NCI-H1092 treated with DMSO at 0.1 percent for 48 hours (cell line): ENCODE results near the gene CCDC127.
"Not testable (repeated sequence)": the region's sequence is repeated elsewhere in the genome, so short reads cannot be mapped to it uniquely, and the experiment has no call there.

Experiments
- DNase-seq: peaks from one replicate; lab custom pipeline; 2025; lab: John Stamatoyannopoulos, UW

The CCDC127 gene

DNA sequence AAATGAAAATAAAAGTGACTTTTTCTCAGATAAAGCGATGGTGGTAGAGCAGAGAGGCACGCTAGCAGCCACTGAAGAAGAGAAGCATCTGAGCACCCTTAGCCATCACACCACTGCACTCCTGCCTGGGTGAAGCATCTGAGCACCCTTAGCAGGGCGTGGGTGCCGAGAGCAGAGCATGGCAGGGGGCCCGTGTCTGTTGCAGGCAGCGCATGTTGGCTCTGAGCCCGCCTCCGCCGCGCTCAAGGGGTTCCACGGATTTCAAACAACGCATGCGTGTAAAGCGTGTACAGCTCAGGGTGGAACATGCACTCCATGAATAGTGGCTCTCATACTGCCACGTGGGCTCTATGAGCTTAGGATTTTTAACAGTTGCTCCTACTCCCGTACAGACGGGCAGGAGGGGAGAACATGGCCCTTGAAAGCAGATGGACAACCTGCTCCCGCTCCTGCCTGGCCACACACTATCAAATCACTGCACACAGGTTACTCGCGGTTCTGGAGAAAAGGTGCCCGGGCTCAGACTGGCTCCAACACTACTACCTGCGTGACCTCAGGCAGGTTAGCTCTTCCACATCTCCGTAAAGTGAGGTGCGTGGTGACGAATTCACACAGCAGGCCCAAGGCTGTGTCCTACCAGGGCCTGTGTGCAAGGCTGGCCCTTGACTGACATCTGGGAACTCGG lies 14.6 kb downstream of the CCDC127 start:
- DNase-seq, result no peak

DNA sequence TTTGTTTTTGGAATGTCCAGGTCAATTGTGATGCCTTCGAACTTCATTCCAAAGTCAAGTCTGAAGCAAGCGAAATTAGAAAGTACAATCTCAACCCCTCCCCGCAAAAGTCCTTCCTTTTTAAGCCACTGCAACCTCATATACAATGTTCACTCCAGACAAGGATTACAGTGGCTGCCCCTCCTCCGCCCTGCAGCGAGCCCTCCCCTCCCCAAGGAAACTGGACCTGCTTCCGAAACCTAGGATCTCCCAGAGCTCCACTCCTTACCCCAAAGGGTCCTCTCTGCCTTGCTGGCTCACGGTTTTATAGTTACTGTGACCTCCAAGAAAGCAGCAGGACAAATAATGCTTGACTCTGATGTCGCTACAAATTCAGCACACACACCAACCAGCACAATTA lies 16.3 kb downstream of the CCDC127 start:
- no peak for DNase-seq

DNA sequence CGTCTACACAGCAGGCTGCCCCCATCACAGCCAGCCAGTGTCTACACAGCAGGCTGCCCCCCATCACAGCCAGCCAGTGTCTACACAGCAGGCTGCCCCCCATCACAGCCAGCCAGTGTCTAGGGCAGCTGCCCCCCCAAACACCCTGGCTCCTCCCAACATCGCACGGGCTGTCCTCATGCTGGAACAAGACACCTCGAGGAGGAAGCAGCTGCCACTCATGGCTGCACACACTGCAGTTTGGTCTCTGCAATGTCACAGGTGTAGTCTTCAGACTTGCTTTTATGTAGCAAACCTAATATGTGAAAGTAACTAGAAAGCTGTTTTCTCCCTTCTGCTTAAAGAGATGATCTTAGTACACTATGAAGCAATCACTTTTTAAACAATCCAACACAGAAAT lies 17.0 kb downstream of the CCDC127 start:
- no peak for DNase-seq

DNA sequence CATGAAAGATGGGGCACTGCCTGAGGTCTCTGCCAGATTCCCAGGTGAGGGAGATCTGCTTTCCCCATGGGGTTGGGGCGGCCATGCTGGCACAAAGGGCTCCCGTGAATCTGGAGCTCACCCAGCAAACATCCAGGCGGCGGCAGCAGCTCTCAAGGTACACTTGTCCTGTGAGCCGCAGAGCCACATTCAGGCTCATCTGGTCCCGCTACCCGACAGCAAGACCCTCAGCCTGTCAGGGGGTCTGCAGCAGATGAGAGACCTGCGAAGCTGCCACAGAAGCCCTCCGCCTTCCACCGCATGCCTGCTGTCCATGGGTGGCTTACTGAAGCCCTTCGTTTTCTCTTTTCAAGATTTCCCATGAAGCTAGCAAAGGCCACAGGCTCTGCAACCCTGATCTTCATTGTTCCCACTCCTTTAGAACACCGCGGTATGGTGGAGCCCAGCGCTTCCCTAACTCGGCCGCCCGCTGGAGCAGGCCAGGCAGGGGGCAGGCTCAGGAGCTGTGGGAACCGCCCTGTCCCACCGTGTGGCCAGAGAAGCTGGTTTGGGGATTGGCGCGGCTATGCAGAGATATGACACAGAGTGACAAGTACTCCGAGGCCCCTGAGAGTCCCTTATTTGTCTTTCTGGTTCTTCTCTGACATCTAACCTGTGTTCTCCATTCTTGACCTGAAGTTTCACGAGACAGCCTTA lies 17.9 kb downstream of the CCDC127 start:
- no peak for DNase-seq

DNA sequence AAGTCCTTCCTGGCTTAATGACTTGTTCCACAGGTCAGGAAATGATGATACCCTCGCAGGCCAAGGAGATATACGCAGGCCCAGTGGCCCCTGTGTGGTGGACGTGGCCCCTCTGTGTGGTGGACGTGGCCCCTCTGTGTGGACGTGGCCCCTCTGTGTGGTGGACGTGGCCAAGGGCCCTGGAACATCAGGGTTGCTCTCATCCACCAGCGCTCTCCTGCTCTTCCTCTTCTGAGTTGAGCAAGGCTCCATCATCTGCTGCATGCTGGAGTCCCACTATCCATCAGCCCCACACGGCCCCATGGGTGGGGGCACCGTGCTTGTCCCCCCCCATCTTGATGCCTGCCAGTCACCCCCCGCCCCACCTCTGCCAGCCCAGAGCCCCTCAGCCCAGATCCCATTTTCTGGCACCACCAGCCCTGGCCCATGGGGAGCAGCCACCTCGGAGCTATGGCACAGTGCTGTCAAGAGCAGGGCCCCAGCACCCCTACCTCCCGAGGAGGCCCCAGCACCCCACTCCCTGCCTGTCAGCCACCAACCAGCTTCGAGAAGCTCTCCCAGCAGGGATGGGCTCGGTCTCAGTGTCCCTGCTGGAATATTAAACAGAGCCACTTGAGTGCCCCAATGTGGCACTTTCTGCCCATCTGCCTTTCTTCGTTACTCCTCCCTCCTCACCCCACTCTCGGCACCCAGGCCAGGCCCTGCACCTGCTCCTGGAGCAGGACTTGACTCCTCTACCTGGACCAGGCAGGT lies 18.6 kb downstream of the CCDC127 start:
- no peak for DNase-seq

DNA sequence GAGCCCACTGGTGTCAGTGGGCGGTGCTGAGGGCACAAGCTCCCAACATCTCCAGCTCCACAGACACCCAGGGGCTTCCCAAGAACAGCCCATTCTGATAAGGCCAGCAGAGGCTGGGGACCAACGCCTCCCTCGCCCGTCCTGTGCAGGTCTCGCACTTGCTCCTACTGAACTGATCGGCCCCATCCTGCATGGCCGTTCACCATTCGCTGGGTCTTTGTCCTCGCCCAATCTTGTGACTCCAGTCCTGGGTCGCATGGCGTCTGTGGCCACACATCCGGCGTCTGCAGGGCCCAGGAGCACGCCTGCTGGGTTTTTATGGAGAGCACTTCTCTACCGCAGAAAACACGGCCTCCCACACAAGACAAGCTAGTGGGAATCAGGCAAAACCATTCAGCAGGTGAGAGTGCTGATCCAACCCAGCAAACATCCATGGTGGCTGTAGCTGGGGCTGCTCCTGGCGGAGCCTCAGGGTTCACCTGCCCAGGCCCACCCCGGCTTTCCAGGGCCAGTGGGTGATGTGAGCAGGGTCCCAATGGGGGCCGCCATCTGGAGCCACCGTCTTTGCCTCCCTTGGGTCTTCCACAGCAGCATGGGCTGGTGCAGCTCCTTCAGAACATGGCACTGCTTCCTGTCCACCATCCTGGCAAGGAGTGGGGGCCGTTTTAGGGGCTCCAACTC lies 19.3 kb downstream of the CCDC127 start:
- DNase-seq, result no peak

DNA sequence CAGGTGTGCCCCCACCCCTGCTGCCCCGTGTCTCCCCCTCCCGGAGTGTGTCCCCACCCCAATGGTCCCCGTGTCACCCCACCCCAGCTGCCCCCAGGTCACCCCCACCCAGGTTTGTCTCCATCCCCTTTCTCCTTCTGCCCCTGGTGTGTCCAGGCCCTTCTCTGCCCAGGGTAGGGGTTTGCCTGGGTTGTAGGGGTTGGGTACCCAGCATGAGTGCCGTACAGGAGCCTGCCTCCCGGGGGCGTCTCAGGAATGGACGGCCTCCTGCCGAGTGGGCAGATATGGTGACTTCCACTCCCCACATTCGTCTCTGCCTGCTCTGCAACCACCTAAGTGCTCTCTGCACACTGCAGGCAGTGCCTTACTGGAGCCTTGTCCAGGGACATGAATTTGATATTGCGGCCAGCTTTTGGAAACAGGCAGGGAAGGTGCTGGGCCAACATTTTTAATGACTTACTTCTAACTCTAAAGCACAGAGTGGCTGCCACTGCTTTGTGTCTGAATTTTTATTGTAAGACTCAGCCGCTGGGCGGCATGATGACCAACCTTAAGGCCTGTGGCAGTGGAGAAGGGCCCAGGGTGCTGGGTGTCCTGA lies 20.0 kb downstream of the CCDC127 start:
- no peak for DNase-seq

DNA sequence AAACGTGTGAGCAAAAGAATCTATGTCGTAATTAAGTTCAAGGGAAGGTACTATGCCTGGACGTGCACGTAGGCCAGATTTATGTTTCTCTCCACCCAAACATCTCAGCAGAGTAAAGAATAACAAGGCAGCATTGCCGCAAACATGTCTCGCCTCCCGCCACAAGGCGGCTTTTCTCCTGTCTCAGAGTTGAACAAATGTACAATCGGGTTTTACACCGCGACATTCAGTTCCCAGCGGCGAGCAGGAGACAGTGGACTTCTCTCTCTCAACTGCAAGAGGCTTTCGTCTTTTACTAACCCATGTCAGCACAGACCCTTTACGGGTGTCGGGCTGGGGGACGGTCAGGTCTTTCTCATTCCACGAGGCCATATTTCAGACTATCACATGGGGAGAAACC lies 20.9 kb downstream of the CCDC127 start:
- DNase-seq, result not testable (repeated sequence)

DNA sequence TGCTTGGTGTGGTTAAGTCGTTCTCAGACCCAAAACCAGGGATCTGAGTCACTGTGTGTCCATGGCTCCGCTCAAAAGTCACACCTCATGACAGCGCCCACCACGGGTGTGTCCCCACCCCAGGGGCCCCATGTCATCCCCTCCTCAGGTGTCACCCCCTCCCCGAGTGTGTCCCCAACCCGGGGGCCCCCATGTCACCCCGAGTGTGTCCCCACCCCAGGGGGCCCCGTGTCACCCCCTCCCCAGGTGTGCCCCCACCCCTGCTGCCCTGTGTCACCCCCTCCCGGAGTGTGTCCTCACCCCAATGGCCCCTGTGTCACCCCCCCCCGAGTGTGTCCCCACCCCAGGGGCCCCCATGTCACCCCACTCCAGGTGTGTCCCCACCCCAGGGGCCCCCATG lies 21.6 kb downstream of the CCDC127 start:
- DNase-seq, result no peak

DNA sequence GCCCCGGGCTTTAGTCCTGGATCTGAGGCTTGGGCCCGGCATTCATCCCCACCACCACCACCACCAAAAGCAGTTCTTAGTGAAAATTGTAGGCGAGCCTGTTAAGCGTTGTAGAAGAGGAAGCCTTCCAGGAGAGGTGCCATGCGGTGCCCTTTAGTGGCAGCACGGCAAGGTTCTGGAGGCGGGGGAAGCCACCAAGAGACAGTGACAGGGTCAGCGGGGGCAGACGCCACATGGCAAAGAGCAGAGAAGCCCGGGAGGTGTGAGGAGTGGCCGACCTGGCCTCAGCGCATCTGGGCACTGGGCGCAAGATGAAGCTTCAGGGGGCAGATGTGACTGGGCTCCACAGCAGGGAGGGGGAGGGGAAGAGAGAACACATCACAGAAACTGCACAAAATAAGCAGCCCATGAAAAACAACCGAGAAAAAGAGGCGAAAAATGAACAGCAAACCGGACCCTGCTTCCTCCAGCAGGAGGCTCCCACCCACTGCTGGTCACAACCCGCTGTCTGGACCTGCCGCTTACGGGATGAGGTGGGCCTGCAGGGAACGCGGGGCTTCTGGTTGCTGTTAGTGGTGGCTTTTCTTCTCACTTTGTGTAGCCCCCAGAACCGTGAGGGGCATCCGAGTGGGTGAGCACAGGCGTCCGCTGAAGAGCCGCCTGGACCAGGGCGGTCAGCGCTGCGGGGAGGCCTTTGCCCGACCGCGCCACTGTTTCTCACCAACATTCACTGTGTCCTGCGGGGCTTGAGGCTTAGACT lies 22.4 kb downstream of the CCDC127 start:
- DNase-seq, result no peak

DNA sequence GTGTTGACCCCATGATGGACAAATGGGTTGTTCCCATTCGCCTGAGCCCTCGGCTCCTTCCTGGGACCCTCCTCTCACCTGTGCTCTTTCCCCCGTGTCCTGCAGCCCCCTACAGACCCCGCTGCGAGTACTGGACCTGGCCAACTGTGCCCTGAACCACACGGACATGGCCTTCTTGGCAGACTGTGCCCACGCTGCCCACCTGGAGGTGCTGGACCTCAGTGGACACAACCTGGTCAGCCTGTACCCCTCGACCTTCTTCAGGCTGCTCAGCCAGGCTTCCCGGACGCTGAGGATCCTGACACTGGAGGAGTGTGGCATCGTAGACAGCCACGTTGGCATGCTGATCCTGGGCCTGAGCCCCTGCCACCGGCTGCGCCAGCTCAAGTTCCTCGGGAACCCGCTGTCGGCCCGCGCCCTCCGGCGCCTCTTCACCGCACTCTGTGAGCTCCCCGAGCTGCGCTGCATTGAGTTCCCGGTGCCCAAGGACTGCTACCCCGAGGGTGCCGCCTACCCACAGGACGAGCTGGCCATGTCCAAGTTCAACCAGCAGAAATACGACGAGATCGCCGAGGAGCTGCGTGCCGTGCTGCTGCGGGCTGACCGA lies 23.2 kb downstream of the CCDC127 start:
- DNase-seq, result no peak

DNA sequence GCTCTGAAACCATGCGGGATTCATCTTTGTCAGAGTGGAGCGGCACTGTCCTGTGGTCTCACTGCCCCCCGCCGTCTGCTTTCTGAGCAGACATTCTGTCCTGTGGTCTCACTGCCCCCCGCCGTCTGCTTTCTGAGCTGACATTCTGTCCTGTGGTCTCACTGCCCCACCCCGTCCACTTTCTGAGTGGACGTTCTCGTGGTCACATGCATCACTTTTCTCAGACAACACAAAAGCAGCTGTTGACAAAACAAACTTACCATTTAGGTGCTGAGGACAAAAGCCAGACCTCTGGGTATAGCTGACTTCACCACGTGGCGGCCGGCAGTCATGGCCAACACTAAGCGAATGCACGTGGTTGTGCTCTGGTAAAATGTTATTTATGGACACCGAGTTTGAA lies 23.9 kb downstream of the CCDC127 start:
- DNase-seq, result no peak

DNA sequence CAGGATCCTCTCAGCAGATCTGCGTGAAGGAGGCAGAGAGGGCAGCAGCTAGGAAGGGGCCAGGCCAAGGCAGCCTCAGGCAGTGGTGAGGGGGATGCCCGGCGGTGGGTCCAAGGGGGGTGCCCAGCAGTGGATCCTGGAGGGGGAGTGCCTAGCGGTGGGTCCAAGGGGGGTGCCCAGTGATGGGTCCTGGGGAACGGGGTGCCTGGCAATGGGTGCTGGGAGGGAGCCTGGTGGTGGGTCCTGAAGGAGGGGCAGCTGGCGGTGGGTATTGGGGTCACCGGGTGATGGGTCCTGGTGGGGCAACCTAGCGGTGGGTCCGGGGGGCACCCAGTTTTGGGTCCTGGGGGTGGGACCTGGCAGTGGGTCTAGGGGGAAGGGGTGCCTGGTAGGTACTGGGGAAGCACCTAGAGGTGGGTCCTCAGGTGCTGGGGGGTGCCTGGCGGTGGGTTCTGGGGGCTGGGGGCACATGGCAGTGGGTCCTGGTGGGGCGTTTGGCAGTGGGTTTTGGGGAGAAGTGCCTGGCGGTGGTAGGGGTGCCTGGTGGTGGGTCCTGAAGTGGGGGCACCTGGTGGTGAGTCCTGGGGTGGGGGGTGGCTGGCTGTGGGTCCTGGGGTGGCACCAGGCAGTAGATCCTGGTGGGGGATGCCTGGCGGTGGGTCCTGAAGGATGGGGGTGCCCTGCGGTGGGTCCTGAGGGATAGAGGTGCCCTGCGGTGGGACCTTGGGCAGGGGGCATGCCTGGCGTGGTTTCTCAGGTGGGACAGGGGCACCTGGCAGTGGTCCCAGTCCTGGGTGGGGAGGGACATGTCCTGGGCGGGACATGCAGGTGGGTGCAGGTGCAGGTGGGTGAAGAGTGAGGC lies 24.8 kb downstream of the CCDC127 start:
- no peak for DNase-seq

DNA sequence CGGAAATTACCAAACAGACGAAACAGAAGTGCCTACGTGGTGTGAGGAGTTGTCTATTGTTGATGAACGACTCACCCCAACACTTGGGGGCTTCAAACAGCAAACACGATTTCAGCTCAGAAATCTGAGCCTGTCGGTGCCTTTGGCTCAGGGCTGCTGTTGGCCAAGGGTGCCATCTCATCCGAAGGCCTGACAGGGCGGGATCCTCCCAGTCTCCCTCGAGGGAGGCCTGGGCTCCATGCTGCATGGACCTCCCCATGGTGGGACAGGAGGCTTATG lies 25.3 kb downstream of the CCDC127 start:
- DNase-seq, result no peak

DNA sequence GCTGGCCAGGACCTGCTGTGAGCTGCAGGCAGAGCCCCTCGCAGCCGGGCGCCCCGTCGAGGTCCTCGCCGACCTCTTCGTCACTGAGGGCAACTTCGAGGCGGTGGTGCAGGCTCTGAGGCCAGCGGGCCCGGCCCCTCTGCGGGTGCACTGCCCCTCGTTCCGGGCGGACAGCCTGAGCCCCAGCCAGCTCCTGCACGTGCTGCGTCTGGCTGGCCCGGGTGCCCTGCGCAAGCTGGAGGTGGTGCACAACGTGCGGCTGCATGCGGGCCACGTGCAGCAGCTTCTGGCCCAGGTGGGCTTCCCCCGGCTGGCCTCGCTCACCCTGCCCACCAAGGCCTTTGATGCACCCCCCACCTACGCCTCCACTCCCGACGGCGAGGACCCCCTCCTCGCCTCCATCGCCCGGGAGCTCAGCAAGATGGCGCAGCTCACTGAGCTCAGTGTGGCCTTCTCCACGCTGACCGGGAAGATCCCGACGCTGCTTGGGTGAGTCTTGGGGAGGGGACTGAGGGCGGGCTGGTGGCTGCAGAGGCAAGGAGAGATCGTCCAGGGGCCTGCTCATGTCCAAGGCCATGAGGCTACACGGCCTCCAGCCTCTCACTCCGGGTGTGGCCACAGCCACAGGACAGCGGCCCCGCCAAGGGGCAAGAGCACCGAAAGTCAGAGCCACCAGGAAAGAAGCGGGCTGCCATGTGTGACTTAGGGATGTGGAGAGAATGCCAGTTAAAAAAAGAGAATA lies 25.8 kb downstream of the CCDC127 start:
- no peak for DNase-seq

DNA sequence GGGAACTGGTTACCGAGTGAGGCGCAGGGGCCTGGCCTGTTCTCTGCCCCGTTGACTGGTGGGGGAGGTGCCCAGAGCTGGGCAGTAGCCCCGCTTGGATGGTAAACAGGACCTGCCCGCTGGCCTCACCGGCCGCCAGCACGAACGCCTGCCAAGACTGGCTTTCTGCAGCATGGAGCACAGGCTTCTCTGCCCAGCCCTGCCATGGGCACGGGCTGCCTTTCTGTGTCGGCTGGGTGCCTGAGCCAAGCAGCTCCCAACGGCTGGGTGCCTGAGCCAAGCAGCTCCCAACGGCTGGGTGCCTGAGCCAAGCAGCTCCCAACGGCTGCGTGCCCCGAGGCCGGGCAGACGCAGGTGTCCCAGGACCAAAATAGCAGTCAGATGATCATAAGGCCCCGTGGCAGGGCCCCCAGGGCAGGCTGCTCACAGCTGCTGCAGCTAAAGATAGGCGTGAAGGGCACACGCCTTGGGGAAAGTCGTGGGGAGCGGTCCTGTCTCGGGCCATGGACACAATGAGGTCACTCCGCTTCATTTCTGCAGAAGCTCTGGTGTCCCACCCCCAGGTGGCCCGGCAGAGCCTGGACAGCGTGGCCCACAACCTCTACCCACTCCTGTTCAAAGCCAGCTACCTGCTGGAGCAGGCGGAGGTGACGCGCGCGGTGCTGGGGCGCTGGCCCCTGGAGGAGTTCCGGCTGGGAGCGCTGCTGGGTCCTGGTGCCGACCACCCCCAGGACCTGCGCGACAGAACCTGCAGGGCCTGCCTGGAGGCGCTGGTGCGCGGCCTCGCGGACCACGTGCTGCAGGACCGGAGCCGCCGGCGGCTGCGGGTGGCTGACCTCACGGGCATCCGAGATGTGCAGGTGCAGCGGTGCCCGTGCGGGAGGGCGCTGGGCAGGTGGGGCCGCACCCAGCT lies 26.7 kb downstream of the CCDC127 start, which contains the start of gene LRRC14B:
TSS of gene LRRC14B (plus strand) at position 460 of the 913 bp plus-strand sequence. CDS start at position 504, 44 bp downstream.
- DNase-seq, result peak; percentile 32

DNA sequence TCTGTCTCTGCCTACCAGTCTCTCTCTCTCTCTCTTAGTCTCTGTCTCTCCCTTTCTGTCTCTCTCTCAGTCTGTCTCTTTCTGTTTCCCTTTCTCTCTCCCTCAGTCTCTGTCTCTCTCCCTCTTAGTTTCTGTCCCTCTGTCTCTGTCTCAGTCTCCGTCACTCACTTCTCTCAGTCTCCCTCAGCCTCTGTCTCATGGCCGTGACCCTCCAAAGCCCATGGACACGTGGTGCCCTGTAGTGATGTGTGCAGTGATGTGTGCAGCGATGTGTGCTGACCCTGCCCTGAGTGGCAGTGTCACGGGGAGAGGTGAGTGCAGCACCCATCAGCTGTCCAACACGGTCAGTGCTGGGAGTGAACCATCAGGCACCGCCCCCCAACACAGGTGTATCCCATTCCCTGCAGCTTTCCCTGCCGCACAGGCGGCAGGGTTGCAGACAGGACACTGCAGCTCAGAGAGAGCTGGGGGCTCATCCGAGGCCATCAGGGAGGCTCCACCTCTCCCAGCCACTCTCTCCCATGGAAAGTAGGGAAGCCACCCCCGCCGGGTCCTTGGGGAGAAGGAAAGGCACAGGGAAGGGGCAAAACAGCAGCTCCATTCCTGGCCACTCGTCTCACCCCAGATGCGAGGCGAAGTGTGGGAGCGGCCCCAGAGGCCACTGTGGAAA lies 27.5 kb downstream of the CCDC127 start:
- DNase-seq, result no peak

DNA sequence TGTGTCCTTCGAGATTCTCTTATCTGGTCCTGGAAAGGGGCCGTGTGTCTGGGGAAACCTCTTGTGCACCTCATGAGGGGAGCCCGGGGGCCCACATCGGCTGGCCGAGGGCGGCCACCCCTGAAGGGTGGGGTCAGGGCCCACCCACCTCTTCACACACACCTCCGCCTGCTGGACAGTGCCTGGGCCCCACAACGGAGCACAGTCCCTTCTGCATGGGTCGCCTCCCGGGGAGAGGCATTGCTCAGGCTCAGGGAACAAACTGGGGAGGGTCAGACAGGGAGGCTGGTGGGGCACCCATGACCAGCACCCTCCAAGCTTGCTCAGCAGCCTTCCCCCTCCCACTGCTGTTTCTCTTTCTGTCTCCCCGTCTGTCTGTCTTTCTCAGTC lies 28.0 kb downstream of the CCDC127 start:
- no peak for DNase-seq
